SK-N-SH (cell line): Measurements from ENCODE around the gene GNA14. TPM values are rescaled to one million over a fixed set of nuclear protein-coding genes. Genes with fewer than 3 reads are reported as not detected.

Experiments
- CTCF ChIA-PET: fragments of 300-600, 350-600 bp; formaldehyde crosslinking; extraction: SDS; loops from one replicate; lab custom pipeline; 2021; lab: Yijun Ruan, JAX
- POLR2A ChIA-PET: fragments of 350-600 bp; sonication (Branson Sonifier 250); formaldehyde crosslinking; extraction: SDS; loops from one replicate; lab custom pipeline; 2020; ENCODE audit warnings: antibody characterized with exemption, inconsistent platforms; lab: Yijun Ruan, JAX
- DNase-seq: peaks from one replicate; pipeline ENCODE4 v3.0.0; 2012
- H2AFZ ChIP-seq: fragments of 200-600 bp; sonication (generic); 2 replicates; pipeline ENCODE4 v1.8.1; 2016; ENCODE audit warnings: antibody characterized with exemption, mild to moderate bottlenecking, low read depth
- H3F3A ChIP-seq: fragments of 200-600 bp; sonication (generic); replicated peaks from 2 replicates; pipeline ENCODE3; 2016; ENCODE audit warnings: antibody characterized with exemption, mild to moderate bottlenecking; ENCODE audit not compliant: insufficient read depth
- H3K27ac ChIP-seq, 2 experiments: fragments of 200-500 bp in 1 of 2; fragments of 200-600 bp in 1 of 2; sonication (Bioruptor generic) in 1 of 2; sonication (generic), shearing (Covaris generic) in 1 of 2; 2 replicates each; pipeline versions ENCODE4 v1.5.1 to v1.6.1; 2014 to 2016; ENCODE audit warnings: low read depth in 2 of 2, inconsistent platforms in 1 of 2, low read length in 1 of 2, mild to moderate bottlenecking in 1 of 2, mixed read lengths in 1 of 2
- H3K27me3 ChIP-seq: fragments of 200-600 bp; sonication (generic), shearing (Covaris generic); 2 replicates; pipeline ENCODE4 v1.6.1; 2016; ENCODE audit warnings: mixed run types; ENCODE audit not compliant: insufficient read depth
- H3K36me3 ChIP-seq, 2 experiments: fragments of 200-500 bp in 1 of 2; fragments of 200-600 bp in 1 of 2; sonication (Bioruptor generic) in 1 of 2; sonication (generic) in 1 of 2; replicated peaks in 1 of 2; 2 replicates each; pipeline versions ENCODE3 to v1.5.1; 2014 to 2016; ENCODE audit warnings: low read length in 1 of 2, mild to moderate bottlenecking in 1 of 2; ENCODE audit not compliant: insufficient read depth in 2 of 2, control insufficient read depth in 1 of 2
- H3K4me1 ChIP-seq, 2 experiments: fragments of 200-500 bp in 1 of 2; fragments of 200-600 bp in 1 of 2; sonication (Bioruptor generic) in 1 of 2; sonication (generic), shearing (Covaris generic) in 1 of 2; 2 replicates each; pipeline versions ENCODE4 v1.5.1 to v1.6.1; 2014 to 2016; ENCODE audit warnings: low read depth in 1 of 2, low read length in 1 of 2, mixed run types in 1 of 2; ENCODE audit not compliant: insufficient read depth in 2 of 2, control insufficient read depth in 1 of 2
- H3K4me2 ChIP-seq: fragments of 200-600 bp; sonication (generic), shearing (Covaris generic); 2 replicates; pipeline ENCODE4 v1.6.1; 2017; ENCODE audit warnings: mixed run types
- H3K4me3 ChIP-seq, 2 experiments: fragments of 200-500 bp in 1 of 2; fragments of 200-600 bp in 1 of 2; sonication (Bioruptor generic) in 1 of 2; sonication (generic), shearing (Covaris generic) in 1 of 2; 2 replicates each; pipeline versions ENCODE4 v1.5.1 to v1.8.1; 2014 to 2016; ENCODE audit warnings: low read depth in 2 of 2, inconsistent platforms in 1 of 2, low read length in 1 of 2, mild to moderate bottlenecking in 1 of 2, mixed read lengths in 1 of 2, moderate library complexity in 1 of 2
- H3K79me2 ChIP-seq: fragments of 200-600 bp; sonication (generic); 2 replicates; pipeline ENCODE4 v1.8.1; 2017; ENCODE audit warnings: mild to moderate bottlenecking; ENCODE audit not compliant: insufficient read depth
- H3K9ac ChIP-seq: fragments of 200-600 bp; sonication (generic); 2 replicates; pipeline ENCODE4 v1.6.1; 2017; ENCODE audit warnings: mixed run types
- H3K9me2 ChIP-seq: fragments of 200-600 bp; sonication (generic); 2 replicates; pipeline ENCODE4 v1.6.1; 2017; ENCODE audit warnings: mixed run types
- H3K9me3 ChIP-seq: fragments of 200-600 bp; sonication (generic); 2 replicates; pipeline ENCODE4 v1.6.1; 2017; ENCODE audit warnings: mixed run types, mild to moderate bottlenecking, moderate library complexity
- H4K20me1 ChIP-seq: fragments of 200-600 bp; sonication (generic); 2 replicates; pipeline ENCODE4 v1.6.1; 2017; ENCODE audit warnings: mild to moderate bottlenecking, mixed run types; ENCODE audit not compliant: insufficient read depth
- ELF1 ChIP-seq: IDR thresholded peaks from 2 replicates; pipeline ENCODE4 v1.4.0; 2012
- EP300 ChIP-seq, 2 experiments: IDR thresholded peaks; 2 replicates each; pipeline versions ENCODE4 v1.4.0 to v1.6.1; 2012; ENCODE audit warnings: borderline replicate concordance in 1 of 2, low read depth in 1 of 2, low read length in 1 of 2
- FOSL2 ChIP-seq: IDR thresholded peaks from 2 replicates; pipeline ENCODE4 v1.4.0; 2012; ENCODE audit warnings: low read depth, mild to moderate bottlenecking, moderate library complexity, borderline replicate concordance
- FOXJ3 ChIP-seq: sonication (generic); formaldehyde crosslinking; IDR thresholded peaks from 2 replicates; pipeline ENCODE4 v1.5.1; 2020; ENCODE audit warnings: mild to moderate bottlenecking, missing genetic modification reagents
- GATA2 ChIP-seq: sonication (generic); formaldehyde crosslinking; IDR thresholded peaks from 2 replicates; pipeline ENCODE4 v1.5.0; 2020; ENCODE audit warnings: mild to moderate bottlenecking, missing genetic modification reagents
- JUND ChIP-seq: IDR thresholded peaks from 2 replicates; pipeline ENCODE4 v1.4.0; 2012
- MEF2A ChIP-seq: IDR thresholded peaks from 2 replicates; pipeline ENCODE4 v1.4.0; 2012; ENCODE audit warnings: low read depth, borderline replicate concordance
- MXI1 ChIP-seq: IDR thresholded peaks from 2 replicates; pipeline ENCODE4 v1.6.1; 2012; ENCODE audit warnings: mild to moderate bottlenecking, low read depth, low read length, improper control_type of control experiment
- NRF1 ChIP-seq: IDR thresholded peaks from 2 replicates; pipeline ENCODE4 v1.6.1; 2012; ENCODE audit warnings: low read depth, mild to moderate bottlenecking, low read length
- PBX3 ChIP-seq: IDR thresholded peaks from 2 replicates; pipeline ENCODE4; 2012
- POLR2AphosphoS5 ChIP-seq: IDR thresholded peaks from 2 replicates; pipeline ENCODE4 v1.6.1; 2012; ENCODE audit warnings: low read depth, low read length
- RAD21 ChIP-seq: IDR thresholded peaks from 2 replicates; pipeline ENCODE4 v1.6.1; 2012; ENCODE audit warnings: mild to moderate bottlenecking, low read length
- RCOR1 ChIP-seq: fragments of 150-350 bp; IDR thresholded peaks from 2 replicates; pipeline ENCODE4 v1.6.1; 2017; ENCODE audit warnings: antibody characterized with exemption, low read length
- RXRA ChIP-seq: IDR thresholded peaks from 2 replicates; pipeline ENCODE4 v1.4.0; 2012; ENCODE audit warnings: low read depth, mild to moderate bottlenecking, borderline replicate concordance
- SIN3A ChIP-seq: IDR thresholded peaks from 2 replicates; pipeline ENCODE4 v1.6.1; 2012; ENCODE audit warnings: low read depth, mild to moderate bottlenecking, low read length, moderate library complexity, borderline replicate concordance
- TCF12 ChIP-seq: IDR thresholded peaks from 2 replicates; pipeline ENCODE4 v1.4.0; 2012
- WGBS: methylation state at CpG from one replicate; pipeline ENCODE4 v1.1.6; 2017; ENCODE audit warnings: low lambda C conversion rate; 5-methylcytosine and 5-hydroxymethylcytosine counted together
- polyA plus RNA-seq, 3 experiments: library from polyadenylated mRNA; depleted of rRNA; stranded (reverse); fragments of >200 nt; gene quantifications; 2 replicates each; pipeline ENCODE4 v1.2.3, GENCODE V29; 2012
- TF ChIP-seq, protein P1 (sequence below): fragments of 150-350 bp; IDR thresholded peaks from 2 replicates; pipeline ENCODE4 v1.6.1; 2016; ENCODE audit warnings: mild to moderate bottlenecking, low read depth, low read length
- TF ChIP-seq, protein P2 (sequence below): IDR thresholded peaks from 2 replicates; pipeline ENCODE4 v1.4.0; 2012; ENCODE audit warnings: low read depth

Gene GNA14
- polyA plus RNA-seq, 1 of the 3 experiments (the other 2 are of a cell fraction): 0.15 TPM

GRCh38 chr9:77554586-77555105 is 93.5 kb downstream of the GNA14 start:
- DNase-seq: no peak
- Histone ChIP-seq H3K9me2 (no peaks in the 10 kb centered on the region), H3K79me2 (no peaks in the 10 kb centered on the region), H3K9me3 (no peaks in the 10 kb centered on the region), H3K9ac (no peak overlapping the region), H4K20me1 (no peaks in the 10 kb centered on the region), H3K36me3 (no peaks in the 10 kb centered on the region), H3K27me3 (no peaks in the 10 kb centered on the region), H2AFZ (peak overlapping the region; percentile 66; the same call in 1 of the 2 replicates), H3K4me1 (peaks cover 0 to 10% of the 10 kb centered on the region in 2 experiments; a peak in 1 of 4 replicates)
- ChIA-PET POLR2A (no interaction called here), CTCF (no interaction called here)
- TF ChIP-seq PBX3 (no peak), MEF2A (no peak), FOXJ3 (CRISPR knock-in tag) (no peak), EP300 (IDR thresholded peaks at IDR 0.05; ENCODE audit: borderline replicate concordance in 1 of 2, low read depth in 1 of 2, low read length in 1 of 2) (no peak), NRF1 (no peak), ELF1 (no peak), FOSL2 (no peak), SIN3A (no peak), POLR2AphosphoS5 (no peak)
- TF ChIP-seq, protein P1, sequence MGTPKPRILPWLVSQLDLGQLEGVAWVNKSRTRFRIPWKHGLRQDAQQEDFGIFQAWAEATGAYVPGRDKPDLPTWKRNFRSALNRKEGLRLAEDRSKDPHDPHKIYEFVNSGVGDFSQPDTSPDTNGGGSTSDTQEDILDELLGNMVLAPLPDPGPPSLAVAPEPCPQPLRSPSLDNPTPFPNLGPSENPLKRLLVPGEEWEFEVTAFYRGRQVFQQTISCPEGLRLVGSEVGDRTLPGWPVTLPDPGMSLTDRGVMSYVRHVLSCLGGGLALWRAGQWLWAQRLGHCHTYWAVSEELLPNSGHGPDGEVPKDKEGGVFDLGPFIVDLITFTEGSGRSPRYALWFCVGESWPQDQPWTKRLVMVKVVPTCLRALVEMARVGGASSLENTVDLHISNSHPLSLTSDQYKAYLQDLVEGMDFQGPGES: no peak
- TF ChIP-seq, protein P2, sequence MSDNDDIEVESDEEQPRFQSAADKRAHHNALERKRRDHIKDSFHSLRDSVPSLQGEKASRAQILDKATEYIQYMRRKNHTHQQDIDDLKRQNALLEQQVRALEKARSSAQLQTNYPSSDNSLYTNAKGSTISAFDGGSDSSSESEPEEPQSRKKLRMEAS: no peak
- TF ChIP-seq, all 33 proteins: peak for 0
- 41% methylated on average over 2 of the region's 2 CpGs for WGBS
- H3K27ac ChIP-seq: no peak overlapping the region; a peak in 1 of 4 replicates
- no peaks in the 10 kb centered on the region for H3F3A ChIP-seq
- peak overlapping the region in 1 of 2 experiments; percentile 7; a peak in 1 of 4 replicates for H3K4me3 ChIP-seq
- H3K4me2 ChIP-seq: no peak overlapping the region

DNA sequence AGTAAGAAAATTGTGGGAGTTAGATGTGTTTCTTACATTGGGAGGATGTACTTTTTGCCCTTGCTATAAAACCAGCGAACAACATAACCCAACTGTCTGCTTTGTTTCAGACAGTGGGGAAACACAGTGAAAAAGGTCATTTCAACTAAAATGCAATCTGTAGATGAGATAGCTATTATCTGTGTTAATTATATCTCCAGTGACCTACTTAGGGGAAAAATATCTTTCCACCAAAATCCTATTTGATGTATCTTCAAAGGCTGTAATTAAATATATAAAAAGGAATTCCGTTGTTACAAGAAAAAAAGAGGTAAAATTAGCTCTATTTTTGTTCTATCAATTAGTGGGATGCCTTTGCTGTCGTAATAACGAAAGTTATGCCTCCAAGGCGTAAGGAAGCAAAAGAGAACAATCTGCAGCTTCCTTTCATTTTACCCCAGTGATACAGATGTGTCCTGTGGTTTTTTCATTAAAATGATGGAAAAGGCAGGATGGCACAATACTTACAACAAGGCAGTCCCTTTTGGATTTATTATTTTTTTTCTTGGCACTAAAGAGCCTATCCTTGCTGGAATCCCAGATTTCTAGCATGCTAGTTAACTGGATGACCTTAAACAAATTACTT is 100.9 kb downstream of the GNA14 start:
- no peaks in the 10 kb centered on the region for H3K79me2 ChIP-seq
- no peaks in the 10 kb centered on the region for H3K9me2 ChIP-seq
- no peaks in the 10 kb centered on the region for H3K36me3 ChIP-seq
- no peak overlapping the region for H3K9ac ChIP-seq
- H3K27me3 ChIP-seq: no peaks in the 10 kb centered on the region
- peak; percentile 57 for DNase-seq
- peak overlapping the region in 1 of 2 experiments; percentile 72; a peak in 1 of 4 replicates for H3K27ac ChIP-seq
- no peak overlapping the region for H3K4me2 ChIP-seq
- 0 out of 2 replicates have a peak, but pooled peaks cover under 1% of the 10 kb centered on the region for H3K9me3 ChIP-seq
- no peak overlapping the region for H2AFZ ChIP-seq
- H3K4me1 ChIP-seq: peaks cover 11 to 12% of the 10 kb centered on the region in 2 experiments; a peak in 3 of 4 replicates
- WGBS: 52% methylated on average over 5 of the region's 5 CpGs
- peaks cover 11% of the 10 kb centered on the region for H3F3A ChIP-seq
- 0 out of 2 replicates have a peak, but pooled peaks have one; percentile 23 for TF ChIP-seq RAD21
- TF ChIP-seq RCOR1: peak; percentile 89
- TF ChIP-seq EP300 (IDR thresholded peaks at IDR 0.05; ENCODE audit: borderline replicate concordance in 1 of 2, low read depth in 1 of 2, low read length in 1 of 2): peak in 1 of 2 experiments; percentile 88; a peak in 2 of 4 replicates
- TF ChIP-seq GATA2 (CRISPR knock-in tag): peak; percentile 90
- TF ChIP-seq TCF12: peak; percentile 33
- TF ChIP-seq FOXJ3 (CRISPR knock-in tag): peak; percentile 82
- TF ChIP-seq JUND: 0 out of 2 replicates have a peak, but pooled peaks have one; percentile 17
- TF ChIP-seq MEF2A: no peak
- TF ChIP-seq MXI1: peak; percentile 24; the same call in 1 of the 2 replicates
- TF ChIP-seq RXRA: no peak
- H4K20me1 ChIP-seq: no peaks in the 10 kb centered on the region
- no peak overlapping the region for H3K4me3 ChIP-seq
- CTCF ChIA-PET: interaction anchor here (0.9 to 1.8 kb wide), 5 partner anchors 8 to 380 kb away, joined by 3 to 4 read pairs (median 3); no protein-coding TSS in a partner anchor
- POLR2A ChIA-PET: no interaction called here
